Sigmoid colon (tissue), 4 donors: ENCODE results near the gene ADIPOR1.

ENCODE experiments used
- CTCF ChIP-seq, 4 experiments: fragments of 450-650 bp in 3 of 4; fragments of 200-600 bp in 1 of 4; IDR thresholded peaks; one replicate each; pipeline ENCODE4 v1.5.1; 2016 to 2019; ENCODE audit warnings: antibody characterized with exemption in 4 of 4, mild to moderate bottlenecking in 3 of 4, moderate library complexity in 2 of 4
- EP300 ChIP-seq, 4 donors: sonication (generic); formaldehyde crosslinking; IDR thresholded peaks; one replicate each; pipeline ENCODE4 v1.6.1; 2017; ENCODE audit warnings: antibody characterized with exemption in 4 of 4

GRCh38 chr1:202967684-202968281 is 9.7 kb upstream of the ADIPOR1 start:
- TF ChIP-seq CTCF (IDR thresholded peaks at IDR 0.05) (no peak), EP300 (IDR thresholded peaks at IDR 0.05) (no peak)
